Activated CD4-positive, alpha-beta T cell treated with anti-CD3 and anti-CD28 coated beads, Interleukin-2, Interleukin-4, amounts not matched to agents 100 ng/mL and 50 ng/mL, durations not matched to agents 16 hours and 8 hours (primary cell): ENCODE measurements around the gene DNAJA2.
"Not testable (repeated sequence)": the region's sequence is repeated elsewhere in the genome, so short reads cannot be mapped to it uniquely, and the experiment has no call there.

ENCODE experiments used
- DNase-seq: peaks from one replicate; pipeline ENCODE4 v3.0.0-alpha.2; 2020; ENCODE audit warnings: low spot score

The DNAJA2 gene

GRCh38 chr16:46973207-46973995, at the start of gene DNAJA2:
TSS of gene DNAJA2 (minus strand) at chr16:46973674. CDS start at chr16:46973572, 102 bp downstream.
- peak; percentile 93 for DNase-seq

GRCh38 chr16:47019568-47019967, 46.1 kb upstream of the DNAJA2 start:
- DNase-seq = no peak

GRCh38 chr16:47018223-47018891, 44.9 kb upstream of the DNAJA2 start:
- DNase-seq = peak; percentile 77

GRCh38 chr16:47017636-47018035, 44.2 kb upstream of the DNAJA2 start:
- DNase-seq = no peak

- DNase-seq = peak; percentile 53
Observed at GRCh38 chr16:47016700-47017133, 43.2 kb upstream of the DNAJA2 start.

GRCh38 chr16:47013910-47014309, 40.4 kb upstream of the DNAJA2 start:
- DNase-seq = no peak

GRCh38 chr16:47013172-47013571, 39.7 kb upstream of the DNAJA2 start:
- DNase-seq = no peak

- DNase-seq = not testable (repeated sequence)
Observed at GRCh38 chr16:47010812-47011211, 37.3 kb upstream of the DNAJA2 start.

GRCh38 chr16:47008612-47009011, 35.1 kb upstream of the DNAJA2 start:
- DNase-seq = no peak

GRCh38 chr16:47008174-47008573, 34.7 kb upstream of the DNAJA2 start:
- no peak for DNase-seq

- no peak for DNase-seq
Observed at GRCh38 chr16:47004652-47005051, 31.2 kb upstream of the DNAJA2 start.

GRCh38 chr16:47000066-47000465, 26.6 kb upstream of the DNAJA2 start:
- not testable (repeated sequence) for DNase-seq

GRCh38 chr16:46997844-46998243, 24.4 kb upstream of the DNAJA2 start:
- DNase-seq = no peak

GRCh38 chr16:46996952-46997458, 23.5 kb upstream of the DNAJA2 start:
- DNase-seq = no peak

GRCh38 chr16:46996391-46996790, 22.9 kb upstream of the DNAJA2 start:
- no peak for DNase-seq

GRCh38 chr16:46991729-46992704, 18.5 kb upstream of the DNAJA2 start:
- no peak for DNase-seq

- no peak for DNase-seq
Observed at GRCh38 chr16:46986896-46987295, 13.4 kb upstream of the DNAJA2 start.

- DNase-seq = no peak
Observed at GRCh38 chr16:46986438-46986837, 13.0 kb upstream of the DNAJA2 start.

GRCh38 chr16:46982335-46982734, 8.9 kb upstream of the DNAJA2 start:
- no peak for DNase-seq

- DNase-seq = no peak
Observed at GRCh38 chr16:46980926-46981325, 7.5 kb upstream of the DNAJA2 start.

- peak; percentile 21 for DNase-seq
Observed at GRCh38 chr16:46976550-46976949, 3.1 kb upstream of the DNAJA2 start.

GRCh38 chr16:46975908-46976470, 2.5 kb upstream of the DNAJA2 start:
- DNase-seq = no peak
